ENCODE measurements around the gene MTFMT.

DNA sequence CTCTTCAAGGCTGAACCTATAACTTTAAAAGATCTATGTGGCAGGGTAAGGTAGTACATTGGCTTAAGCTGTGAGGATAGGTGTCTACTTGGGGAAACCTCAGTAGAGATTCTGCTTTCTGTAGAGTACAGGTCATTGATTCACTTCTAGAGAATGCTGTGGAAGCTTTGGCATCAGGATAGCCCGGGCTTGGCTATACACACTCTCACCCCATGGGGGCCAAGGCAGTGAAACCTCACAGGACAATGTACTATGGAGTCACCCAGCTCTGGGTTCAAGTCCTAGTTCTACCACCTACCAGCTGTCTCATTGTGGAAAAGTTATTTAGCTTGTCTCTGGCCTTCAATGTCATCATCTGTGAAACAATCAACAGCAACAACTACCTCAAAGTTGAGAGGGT is 9.0 kb downstream of the MTFMT start:
- TF ChIP-seq POLR2AphosphoS5 (IDR thresholded peaks at IDR 0.05; ENCODE audit: borderline replicate concordance, low read depth, low read length) (no peak), EZH2 (IDR thresholded peaks at IDR 0.05) (no peak)

All from SK-N-MC (cell line).